Suprapubic skin (tissue), 4 donors: Measurements from ENCODE around the gene HEATR5A. TPM values are rescaled to one million over a fixed set of nuclear protein-coding genes. Genes with fewer than 3 reads are reported as not detected.

Experiments
- DNase-seq, 2 donors: peaks; one replicate each; pipeline ENCODE4 v3.0.0-alpha.2; 2019; ENCODE audit warnings: low spot score in 2 of 2
- H3K27ac ChIP-seq: fragments of 200-600 bp; sonication (generic); one replicate; pipeline ENCODE4 v1.5.1; 2019
- H3K27me3 ChIP-seq: fragments of 200-600 bp; sonication (generic); one replicate; pipeline ENCODE4 v1.5.1; 2019
- H3K36me3 ChIP-seq: fragments of 200-600 bp; sonication (generic); one replicate; pipeline ENCODE4 v1.5.1; 2019
- H3K4me1 ChIP-seq: fragments of 200-600 bp; sonication (generic); one replicate; pipeline ENCODE4 v1.5.1; 2019
- H3K4me3 ChIP-seq: fragments of 200-600 bp; sonication (generic); one replicate; pipeline ENCODE4 v1.5.1; 2019; ENCODE audit warnings: mild to moderate bottlenecking
- H3K9me3 ChIP-seq: fragments of 200-600 bp; sonication (generic); one replicate; pipeline ENCODE4 v1.5.1; 2019
- CTCF ChIP-seq, 2 donors: fragments of 200-600 bp in 1 of 2; fragments of 450-650 bp in 1 of 2; sonication (generic) in 1 of 2; IDR thresholded peaks; one replicate each; pipeline ENCODE4 v1.5.1; 2016 to 2019; ENCODE audit warnings: antibody characterized with exemption in 2 of 2, mild to moderate bottlenecking in 1 of 2, moderate library complexity in 1 of 2
- EP300 ChIP-seq: sonication (generic); formaldehyde crosslinking; IDR thresholded peaks from one replicate; pipeline ENCODE4 v1.6.1; 2017; ENCODE audit warnings: antibody characterized with exemption
- POLR2A ChIP-seq, 2 donors: fragments of 450-650 bp; IDR thresholded peaks; one replicate each; pipeline ENCODE4 v1.6.1; 2017; ENCODE audit warnings: antibody characterized with exemption in 2 of 2, mild to moderate bottlenecking in 2 of 2, moderate library complexity in 2 of 2
- POLR2AphosphoS5 ChIP-seq, 3 donors: sonication (generic); formaldehyde crosslinking; IDR thresholded peaks; one replicate each; pipeline ENCODE4 v1.6.1; 2017; ENCODE audit warnings: antibody characterized with exemption in 3 of 3
- WGBS: methylation state at CpG from one replicate; pipeline ENCODE4 v1.1.5; 2018; 5-methylcytosine and 5-hydroxymethylcytosine counted together
- total RNA-seq, 4 donors: library from RNA; depleted of rRNA; stranded (reverse); fragments of >200 nt; gene quantifications; one replicate each; pipeline ENCODE4 v1.1.0, GENCODE V29; 2016

HEATR5A gene
- total RNA-seq, 4 donors from 2014 or later, result 11.0 to 21.6 (median 14.0) TPM

- no peak for DNase-seq
- H3K27ac ChIP-seq, result no peak overlapping the region
- H3K9me3 ChIP-seq, result no peaks in the 10 kb centered on the region
- peaks cover 8% of the 10 kb centered on the region for H3K4me1 ChIP-seq
- no peak overlapping the region for H3K4me3 ChIP-seq
- H3K27me3 ChIP-seq, result no peaks in the 10 kb centered on the region
- WGBS, result 89% methylated on average over 3 of the region's 3 CpGs
- TF ChIP-seq CTCF (IDR thresholded peaks at IDR 0.05) (no peak), POLR2AphosphoS5 (IDR thresholded peaks at IDR 0.05) (no peak), EP300 (no peak), POLR2A (IDR thresholded peaks at IDR 0.05) (no peak)
- H3K36me3 ChIP-seq, result no peaks in the 10 kb centered on the region
Measured at GRCh38 chr14:31269634-31270195, 150.6 kb downstream of the HEATR5A start.

GRCh38 chr14:31268216-31268615 lies 152.1 kb downstream of the HEATR5A start:
- no peaks in the 10 kb centered on the region for H3K36me3 ChIP-seq
- peaks cover 19% of the 10 kb centered on the region for H3K4me1 ChIP-seq
- H3K27me3 ChIP-seq, result no peaks in the 10 kb centered on the region
- no peak for DNase-seq
- 66% methylated on average over 3 of the region's 3 CpGs for WGBS
- no peaks in the 10 kb centered on the region for H3K9me3 ChIP-seq
- H3K27ac ChIP-seq, result no peak overlapping the region
- no peak for TF ChIP-seq CTCF (IDR thresholded peaks at IDR 0.05)
- TF ChIP-seq EP300, result no peak
- no peak for TF ChIP-seq POLR2AphosphoS5 (IDR thresholded peaks at IDR 0.05)
- TF ChIP-seq POLR2A (IDR thresholded peaks at IDR 0.05), result no peak
- no peak overlapping the region for H3K4me3 ChIP-seq

- no peak for DNase-seq
- no peaks in the 10 kb centered on the region for H3K36me3 ChIP-seq
- peak overlapping the region; percentile 41 for H3K27ac ChIP-seq
- H3K9me3 ChIP-seq, result no peaks in the 10 kb centered on the region
- H3K27me3 ChIP-seq, result no peaks in the 10 kb centered on the region
- WGBS, result 87% methylated on average over 12 of the region's 13 CpGs
- H3K4me1 ChIP-seq, result peaks cover 34% of the 10 kb centered on the region
- TF ChIP-seq EP300, result no peak
- no peak overlapping the region for H3K4me3 ChIP-seq
Measured at GRCh38 chr14:31266437-31267331, 153.7 kb downstream of the HEATR5A start.

- Histone ChIP-seq H3K4me3 (no peak overlapping the region), H3K36me3 (no peaks in the 10 kb centered on the region), H3K9me3 (no peaks in the 10 kb centered on the region), H3K27ac (peak overlapping the region; percentile 54), H3K4me1 (peaks cover 37% of the 10 kb centered on the region), H3K27me3 (no peaks in the 10 kb centered on the region)
- 60% methylated on average over 8 of the region's 8 CpGs for WGBS
- DNase-seq, result no peak
- TF ChIP-seq POLR2AphosphoS5 (IDR thresholded peaks at IDR 0.05), result no peak
- no peak for TF ChIP-seq POLR2A (IDR thresholded peaks at IDR 0.05)
- TF ChIP-seq EP300, result no peak
- TF ChIP-seq CTCF (IDR thresholded peaks at IDR 0.05), result no peak
Measured at GRCh38 chr14:31265701-31266398, 154.5 kb downstream of the HEATR5A start.

GRCh38 chr14:31263485-31264133 lies 156.7 kb downstream of the HEATR5A start:
- H3K27me3 ChIP-seq, result no peaks in the 10 kb centered on the region
- H3K4me3 ChIP-seq, result no peak overlapping the region
- H3K9me3 ChIP-seq, result no peaks in the 10 kb centered on the region
- no peaks in the 10 kb centered on the region for H3K36me3 ChIP-seq
- TF ChIP-seq POLR2AphosphoS5 (IDR thresholded peaks at IDR 0.05) (peak in 1 of 3 donors; percentile 47), CTCF (IDR thresholded peaks at IDR 0.05) (no peak), EP300 (no peak), POLR2A (IDR thresholded peaks at IDR 0.05) (no peak)
- H3K27ac ChIP-seq, result peak overlapping the region; percentile 80
- WGBS, result 50% methylated on average over 2 of the region's 2 CpGs
- peak in 1 of 2 donors; percentile 80 for DNase-seq
- H3K4me1 ChIP-seq, result peaks cover 37% of the 10 kb centered on the region
